ENCODE data around the gene DENND2A. TPM values are rescaled to one million over a fixed set of nuclear protein-coding genes. Genes with fewer than 3 reads are reported as not detected.

Gene DENND2A
- total RNA-seq, 1 experiment from 2014 or later: 10.0 TPM

DNA sequence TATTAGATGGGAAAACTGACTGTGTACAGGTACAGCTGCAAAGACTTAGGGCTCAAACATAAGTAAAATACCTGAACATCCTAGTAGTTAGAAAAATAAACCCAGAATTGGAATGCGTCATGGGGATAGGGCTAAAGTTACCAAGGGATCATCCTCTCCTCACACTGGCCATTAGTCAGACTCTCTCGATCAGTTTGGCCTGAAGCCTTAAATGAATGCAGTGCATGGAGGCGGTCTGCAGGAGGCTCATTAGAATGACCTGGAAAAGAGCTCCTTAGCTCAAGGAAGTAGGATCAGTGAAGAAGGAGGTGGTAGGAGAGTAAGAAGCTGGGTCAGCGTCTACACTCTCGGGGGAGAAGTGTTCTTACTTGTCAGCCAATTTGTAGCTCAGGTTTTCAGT, 35.3 kb downstream of the DENND2A start (continued):
- TF ChIP-seq, protein P1, sequence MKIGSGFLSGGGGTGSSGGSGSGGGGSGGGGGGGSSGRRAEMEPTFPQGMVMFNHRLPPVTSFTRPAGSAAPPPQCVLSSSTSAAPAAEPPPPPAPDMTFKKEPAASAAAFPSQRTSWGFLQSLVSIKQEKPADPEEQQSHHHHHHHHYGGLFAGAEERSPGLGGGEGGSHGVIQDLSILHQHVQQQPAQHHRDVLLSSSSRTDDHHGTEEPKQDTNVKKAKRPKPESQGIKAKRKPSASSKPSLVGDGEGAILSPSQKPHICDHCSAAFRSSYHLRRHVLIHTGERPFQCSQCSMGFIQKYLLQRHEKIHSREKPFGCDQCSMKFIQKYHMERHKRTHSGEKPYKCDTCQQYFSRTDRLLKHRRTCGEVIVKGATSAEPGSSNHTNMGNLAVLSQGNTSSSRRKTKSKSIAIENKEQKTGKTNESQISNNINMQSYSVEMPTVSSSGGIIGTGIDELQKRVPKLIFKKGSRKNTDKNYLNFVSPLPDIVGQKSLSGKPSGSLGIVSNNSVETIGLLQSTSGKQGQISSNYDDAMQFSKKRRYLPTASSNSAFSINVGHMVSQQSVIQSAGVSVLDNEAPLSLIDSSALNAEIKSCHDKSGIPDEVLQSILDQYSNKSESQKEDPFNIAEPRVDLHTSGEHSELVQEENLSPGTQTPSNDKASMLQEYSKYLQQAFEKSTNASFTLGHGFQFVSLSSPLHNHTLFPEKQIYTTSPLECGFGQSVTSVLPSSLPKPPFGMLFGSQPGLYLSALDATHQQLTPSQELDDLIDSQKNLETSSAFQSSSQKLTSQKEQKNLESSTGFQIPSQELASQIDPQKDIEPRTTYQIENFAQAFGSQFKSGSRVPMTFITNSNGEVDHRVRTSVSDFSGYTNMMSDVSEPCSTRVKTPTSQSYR (CRISPR knock-in tag; IDR thresholded peaks at IDR 0.05): no peak
- TF ChIP-seq NFYB (CRISPR knock-in tag; conservative IDR thresholded peaks at IDR 0.05; ENCODE audit: low read depth): no peak

GRCh38 chr7:140604760-140605159, 35.9 kb downstream of the DENND2A start:
- DNase-seq (ENCODE audit: low spot score) (no peak), ATAC-seq (no peak)
- Mint-ChIP-seq H3K9me3 (no peaks in the 10 kb centered on the region), H3K4me1 (peaks cover 10% of the 10 kb centered on the region), H3K36me3 (peaks cover 3% of the 10 kb centered on the region), H3K27me3 (ENCODE audit: low read depth) (no peaks in the 10 kb centered on the region; the same call in 1 of the 2 replicates), H3K4me3 (no peak overlapping the region), H3K27ac (no peak overlapping the region)
- POLR2A ChIA-PET: no interaction called here
- TF ChIP-seq, protein P2, sequence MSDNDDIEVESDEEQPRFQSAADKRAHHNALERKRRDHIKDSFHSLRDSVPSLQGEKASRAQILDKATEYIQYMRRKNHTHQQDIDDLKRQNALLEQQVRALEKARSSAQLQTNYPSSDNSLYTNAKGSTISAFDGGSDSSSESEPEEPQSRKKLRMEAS (CRISPR knock-in tag; IDR thresholded peaks at IDR 0.05): no peak
- TF ChIP-seq, protein P3, sequence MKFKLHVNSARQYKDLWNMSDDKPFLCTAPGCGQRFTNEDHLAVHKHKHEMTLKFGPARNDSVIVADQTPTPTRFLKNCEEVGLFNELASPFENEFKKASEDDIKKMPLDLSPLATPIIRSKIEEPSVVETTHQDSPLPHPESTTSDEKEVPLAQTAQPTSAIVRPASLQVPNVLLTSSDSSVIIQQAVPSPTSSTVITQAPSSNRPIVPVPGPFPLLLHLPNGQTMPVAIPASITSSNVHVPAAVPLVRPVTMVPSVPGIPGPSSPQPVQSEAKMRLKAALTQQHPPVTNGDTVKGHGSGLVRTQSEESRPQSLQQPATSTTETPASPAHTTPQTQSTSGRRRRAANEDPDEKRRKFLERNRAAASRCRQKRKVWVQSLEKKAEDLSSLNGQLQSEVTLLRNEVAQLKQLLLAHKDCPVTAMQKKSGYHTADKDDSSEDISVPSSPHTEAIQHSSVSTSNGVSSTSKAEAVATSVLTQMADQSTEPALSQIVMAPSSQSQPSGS (CRISPR knock-in tag; IDR thresholded peaks at IDR 0.05; ENCODE audit: borderline replicate concordance, low read depth): no peak
- TF ChIP-seq, protein P4, sequence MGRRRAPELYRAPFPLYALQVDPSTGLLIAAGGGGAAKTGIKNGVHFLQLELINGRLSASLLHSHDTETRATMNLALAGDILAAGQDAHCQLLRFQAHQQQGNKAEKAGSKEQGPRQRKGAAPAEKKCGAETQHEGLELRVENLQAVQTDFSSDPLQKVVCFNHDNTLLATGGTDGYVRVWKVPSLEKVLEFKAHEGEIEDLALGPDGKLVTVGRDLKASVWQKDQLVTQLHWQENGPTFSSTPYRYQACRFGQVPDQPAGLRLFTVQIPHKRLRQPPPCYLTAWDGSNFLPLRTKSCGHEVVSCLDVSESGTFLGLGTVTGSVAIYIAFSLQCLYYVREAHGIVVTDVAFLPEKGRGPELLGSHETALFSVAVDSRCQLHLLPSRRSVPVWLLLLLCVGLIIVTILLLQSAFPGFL (CRISPR knock-in tag; IDR thresholded peaks at IDR 0.05; ENCODE audit: borderline replicate concordance): no peak
- TF ChIP-seq ZNF138 (CRISPR knock-in tag; conservative IDR thresholded peaks at IDR 0.05) (no peak), TEAD4 (CRISPR knock-in tag; IDR thresholded peaks at IDR 0.05) (no peak), E2F1 (CRISPR knock-in tag; IDR thresholded peaks at IDR 0.05) (no peak), ZNF121 (CRISPR knock-in tag; IDR thresholded peaks at IDR 0.05) (no peak)
- TF ChIP-seq, protein P1 (CRISPR knock-in tag; IDR thresholded peaks at IDR 0.05): no peak
- CTCF ChIA-PET: interaction anchor here (1.0 to 1.8 kb wide), 5 partner anchors 9 to 87 kb away, joined by 3 to 6 read pairs (median 4); no protein-coding TSS in a partner anchor

DNA sequence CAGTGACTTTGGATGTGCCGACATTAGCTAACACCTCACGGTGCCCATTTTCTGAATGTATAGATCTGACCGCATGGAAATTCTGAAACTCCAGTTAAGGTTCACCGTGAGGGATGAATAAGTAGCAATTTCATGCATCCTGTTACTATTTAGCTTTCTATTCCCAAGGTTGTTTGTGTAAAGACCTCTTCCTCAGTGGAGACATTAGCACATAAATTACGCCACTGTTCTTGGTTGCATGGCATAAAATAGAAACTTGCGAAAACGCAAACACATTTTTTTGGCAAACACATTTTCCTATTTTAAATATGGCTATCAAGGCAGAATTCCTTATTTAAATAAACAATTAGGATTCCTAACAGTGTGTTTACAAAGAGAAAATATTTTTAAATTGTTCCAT, 36.5 kb downstream of the DENND2A start:
- peaks cover 3% of the 10 kb centered on the region for H3K36me3 Mint-ChIP-seq
- H3K4me3 Mint-ChIP-seq: no peak overlapping the region
- ChIA-PET CTCF (interaction anchor here (1.2 kb wide), 1 partner anchor 43 kb away, joined by 3 read pairs; no protein-coding TSS in a partner anchor), POLR2A (no interaction called here)
- H3K27me3 Mint-ChIP-seq (ENCODE audit: low read depth): no peaks in the 10 kb centered on the region; the same call in 1 of the 2 replicates
- H3K9me3 Mint-ChIP-seq: no peaks in the 10 kb centered on the region
- H3K27ac Mint-ChIP-seq: no peak overlapping the region
- H3K4me1 Mint-ChIP-seq: peaks cover 10% of the 10 kb centered on the region
- TF ChIP-seq CREB1 (CRISPR knock-in tag; IDR thresholded peaks at IDR 0.05) (no peak), FOXP1 (CRISPR knock-in tag; IDR thresholded peaks at IDR 0.05; ENCODE audit: borderline replicate concordance) (no peak), ZNF138 (CRISPR knock-in tag; conservative IDR thresholded peaks at IDR 0.05) (no peak), ATF3 (CRISPR knock-in tag; conservative IDR thresholded peaks at IDR 0.05) (no peak), EMX1 (CRISPR knock-in tag; IDR thresholded peaks at IDR 0.05) (no peak)
- TF ChIP-seq, protein P3 (CRISPR knock-in tag; IDR thresholded peaks at IDR 0.05; ENCODE audit: borderline replicate concordance, low read depth): no peak
- TF ChIP-seq, protein P5, sequence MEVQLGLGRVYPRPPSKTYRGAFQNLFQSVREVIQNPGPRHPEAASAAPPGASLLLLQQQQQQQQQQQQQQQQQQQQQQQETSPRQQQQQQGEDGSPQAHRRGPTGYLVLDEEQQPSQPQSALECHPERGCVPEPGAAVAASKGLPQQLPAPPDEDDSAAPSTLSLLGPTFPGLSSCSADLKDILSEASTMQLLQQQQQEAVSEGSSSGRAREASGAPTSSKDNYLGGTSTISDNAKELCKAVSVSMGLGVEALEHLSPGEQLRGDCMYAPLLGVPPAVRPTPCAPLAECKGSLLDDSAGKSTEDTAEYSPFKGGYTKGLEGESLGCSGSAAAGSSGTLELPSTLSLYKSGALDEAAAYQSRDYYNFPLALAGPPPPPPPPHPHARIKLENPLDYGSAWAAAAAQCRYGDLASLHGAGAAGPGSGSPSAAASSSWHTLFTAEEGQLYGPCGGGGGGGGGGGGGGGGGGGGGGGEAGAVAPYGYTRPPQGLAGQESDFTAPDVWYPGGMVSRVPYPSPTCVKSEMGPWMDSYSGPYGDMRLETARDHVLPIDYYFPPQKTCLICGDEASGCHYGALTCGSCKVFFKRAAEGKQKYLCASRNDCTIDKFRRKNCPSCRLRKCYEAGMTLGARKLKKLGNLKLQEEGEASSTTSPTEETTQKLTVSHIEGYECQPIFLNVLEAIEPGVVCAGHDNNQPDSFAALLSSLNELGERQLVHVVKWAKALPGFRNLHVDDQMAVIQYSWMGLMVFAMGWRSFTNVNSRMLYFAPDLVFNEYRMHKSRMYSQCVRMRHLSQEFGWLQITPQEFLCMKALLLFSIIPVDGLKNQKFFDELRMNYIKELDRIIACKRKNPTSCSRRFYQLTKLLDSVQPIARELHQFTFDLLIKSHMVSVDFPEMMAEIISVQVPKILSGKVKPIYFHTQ (CRISPR knock-in tag; IDR thresholded peaks at IDR 0.05): no peak
- DNase-seq (ENCODE audit: low spot score): no peak
- ATAC-seq: no peak
